SU-DHL-6 (cell line): ENCODE results near the gene CISD3.

ENCODE experiments used
- H2AFZ ChIP-seq: fragments of 200-600 bp; sonication (generic); 2 replicates; pipeline ENCODE4 v1.6.1; 2014; ENCODE audit warnings: low read depth, mild to moderate bottlenecking, moderate library complexity, mixed read lengths, antibody characterized with exemption, low read length; ENCODE audit not compliant: severe bottlenecking
- H3F3A ChIP-seq: fragments of 200-600 bp; shearing (Covaris generic); 2 replicates; pipeline ENCODE4 v1.6.0; 2016; ENCODE audit warnings: antibody characterized with exemption, mild to moderate bottlenecking; ENCODE audit not compliant: insufficient read depth
- H3K27ac ChIP-seq: fragments of 200-600 bp; sonication (generic); 2 replicates; pipeline ENCODE4 v1.5.1; 2016; ENCODE audit warnings: low read depth, mild to moderate bottlenecking, low read length, moderate library complexity, mixed read lengths
- H3K27me3 ChIP-seq: fragments of 200-600 bp; sonication (generic), shearing (Covaris generic); 2 replicates; pipeline ENCODE4 v1.6.0; 2014; ENCODE audit warnings: mild to moderate bottlenecking, low read length
- H3K36me3 ChIP-seq: fragments of 200-600 bp; sonication (generic); 2 replicates; pipeline ENCODE4 v1.6.1; 2014; ENCODE audit warnings: mild to moderate bottlenecking, low read length, mixed read lengths
- H3K4me2 ChIP-seq: fragments of 300-600, 200-600 bp; shearing (Covaris generic), sonication (generic); 2 replicates; pipeline ENCODE4 v1.6.0; 2014; ENCODE audit warnings: low read length, low read depth, mild to moderate bottlenecking; ENCODE audit not compliant: poor library complexity, severe bottlenecking
- H3K4me3 ChIP-seq: fragments of 200-600 bp; sonication (generic); 2 replicates; pipeline ENCODE4 v1.5.1; 2014; ENCODE audit warnings: antibody characterized with exemption, low read length, mild to moderate bottlenecking, mixed read lengths; ENCODE audit not compliant: insufficient read depth, poor library complexity, severe bottlenecking
- H3K79me2 ChIP-seq: fragments of 200-600 bp; sonication (generic); 2 replicates; pipeline ENCODE4 v1.6.1; 2014; ENCODE audit warnings: mild to moderate bottlenecking, low read length, moderate library complexity; ENCODE audit not compliant: insufficient read depth
- H3K9ac ChIP-seq: fragments of 200-600 bp; sonication (generic); 2 replicates; pipeline ENCODE4 v1.7.0; 2014; ENCODE audit warnings: mild to moderate bottlenecking, low read length
- H3K9me2 ChIP-seq: fragments of 200-600 bp; sonication (generic); replicated peaks from 2 replicates; pipeline ENCODE4 v1.6.1; 2014; ENCODE audit warnings: low read length; ENCODE audit not compliant: insufficient read depth
- H3K9me3 ChIP-seq: fragments of 200-600 bp; sonication (generic); 2 replicates; pipeline ENCODE4 v1.6.1; 2014; ENCODE audit warnings: low read length, mixed read lengths; ENCODE audit not compliant: insufficient read depth
- H4K20me1 ChIP-seq: fragments of 200-600 bp; sonication (generic); 2 replicates; pipeline ENCODE4 v1.6.1; 2014; ENCODE audit warnings: low read depth, mild to moderate bottlenecking, antibody characterized with exemption, low read length, moderate library complexity, mixed read lengths
- CTCF ChIP-seq: fragments of 200-600 bp; sonication (generic); IDR thresholded peaks from one replicate; pipeline ENCODE4 v1.5.1; 2017; ENCODE audit warnings: antibody characterized with exemption, mild to moderate bottlenecking, low read length, moderate library complexity; ENCODE audit not compliant: insufficient read depth, poor library complexity, severe bottlenecking
- EZH2phosphoT487 ChIP-seq: fragments of 200-600 bp; sonication (generic), shearing (Covaris generic); conservative IDR thresholded peaks from 2 replicates; pipeline ENCODE4 v1.6.1; 2018; ENCODE audit warnings: mild to moderate bottlenecking, antibody characterized with exemption, low read length, moderate library complexity, mixed read lengths

The CISD3 gene

GRCh38 chr17:38733282-38733981 is 3.3 kb downstream of the CISD3 start:
- H3K36me3 ChIP-seq, result no peaks in the 10 kb centered on the region

GRCh38 chr17:38733982-38734973 is 4.1 kb downstream of the CISD3 start:
- Histone ChIP-seq H3F3A (peaks cover 18% of the 10 kb centered on the region; the same call in 1 of the 2 replicates), H3K36me3 (no peaks in the 10 kb centered on the region), H3K4me2 (no peak overlapping the region), H3K27me3 (no peaks in the 10 kb centered on the region), H3K27ac (no peak overlapping the region), H3K4me3 (no peak overlapping the region), H2AFZ (no peak overlapping the region), H4K20me1 (no peaks in the 10 kb centered on the region), H3K9ac (no peak overlapping the region), H3K79me2 (no peaks in the 10 kb centered on the region), H3K9me2 (no peaks in the 10 kb centered on the region), H3K9me3 (no peaks in the 10 kb centered on the region)
- no peak for TF ChIP-seq CTCF
- no peak for TF ChIP-seq EZH2phosphoT487

More at GRCh38 chr17:38733282-38733981, 3.3 kb downstream of the CISD3 start:
- Histone ChIP-seq H3K4me2 (no peak overlapping the region), H3K9me3 (no peaks in the 10 kb centered on the region), H3K79me2 (no peaks in the 10 kb centered on the region), H3F3A (peaks cover 20% of the 10 kb centered on the region; the same call in 1 of the 2 replicates), H2AFZ (no peak overlapping the region), H3K9ac (no peak overlapping the region), H3K9me2 (no peaks in the 10 kb centered on the region), H3K4me3 (no peak overlapping the region), H3K27me3 (no peaks in the 10 kb centered on the region), H3K27ac (no peak overlapping the region), H4K20me1 (no peaks in the 10 kb centered on the region)
- no peak for TF ChIP-seq CTCF
- TF ChIP-seq EZH2phosphoT487, result no peak

GRCh38 chr17:38735161-38735997 is 5.2 kb downstream of the CISD3 start:
- H3K9ac ChIP-seq, result no peak overlapping the region
- H3K4me3 ChIP-seq, result no peak overlapping the region
- no peak overlapping the region for H3K27ac ChIP-seq
- H3F3A ChIP-seq, result peaks cover 18% of the 10 kb centered on the region; the same call in 1 of the 2 replicates
- H4K20me1 ChIP-seq, result no peaks in the 10 kb centered on the region
- H3K9me2 ChIP-seq, result no peaks in the 10 kb centered on the region
- H3K79me2 ChIP-seq, result no peaks in the 10 kb centered on the region
- H3K27me3 ChIP-seq, result no peaks in the 10 kb centered on the region
- TF ChIP-seq CTCF, result peak; percentile 83
- TF ChIP-seq EZH2phosphoT487, result no peak
- H3K4me2 ChIP-seq, result no peak overlapping the region
- H3K9me3 ChIP-seq, result no peaks in the 10 kb centered on the region
- H3K36me3 ChIP-seq, result no peaks in the 10 kb centered on the region
- H2AFZ ChIP-seq, result no peak overlapping the region
